IMR-90 (cell line): ENCODE data around the gene SLC6A7. TPM values are rescaled to one million over a fixed set of nuclear protein-coding genes. Genes with fewer than 3 reads are reported as not detected.
A peak's percentile ranks its signal among the peaks of the same experiment; 100 is the strongest.

Source experiments
- ATAC-seq: fragments of 200-7000 bp; cut with Tn5 transposase; 2 replicates; pipeline ENCODE4 v1.9.1; 2020; ENCODE audit warnings: low read depth, mild to moderate bottlenecking, moderate library complexity
- BruUV-seq: library from RNA; stranded (reverse); fragments of 400-500 nt; replicated peaks from 2 replicates; lab custom pipeline; 2021; lab: Mats Ljungman, UMichigan
- CTCF ChIA-PET: fragments of 300-600 bp; formaldehyde crosslinking; extraction: SDS; loops from one replicate; lab custom pipeline; 2021; ENCODE audit warnings: antibody characterized with exemption; lab: Yijun Ruan, JAX
- POLR2A ChIA-PET: fragments of 300-600 bp; sonication (Branson Sonifier 250); formaldehyde crosslinking; loops from one replicate; lab custom pipeline; 2022; ENCODE audit warnings: antibody characterized with exemption; ENCODE audit not compliant: unreplicated experiment; lab: Charles Lee
- DNase-seq: peaks from one replicate; pipeline ENCODE4 v3.0.0; 2013
- H2AFZ ChIP-seq: replicated peaks from 2 replicates; pipeline ENCODE3; 2013; ENCODE audit warnings: low read length, mild to moderate bottlenecking; ENCODE audit not compliant: poor library complexity
- H2AK5ac ChIP-seq: 2 replicates; pipeline ENCODE4 v1.6.1; 2013; ENCODE audit warnings: low read depth, low read length, inconsistent platforms
- H2AK9ac ChIP-seq: replicated peaks from 2 replicates; pipeline ENCODE3; 2013; ENCODE audit warnings: mild to moderate bottlenecking, low read depth, low read length, moderate library complexity; ENCODE audit not compliant: poor library complexity
- H2BK120ac ChIP-seq: 2 replicates; pipeline ENCODE4 v1.6.1; 2013; ENCODE audit warnings: low read depth, low read length, inconsistent platforms
- H2BK15ac ChIP-seq: 3 replicates; pipeline ENCODE4 v1.6.1; 2013; ENCODE audit warnings: low read depth, low read length, inconsistent platforms
- H2BK20ac ChIP-seq: 2 replicates; pipeline ENCODE4 v1.6.1; 2013; ENCODE audit warnings: low read depth, mild to moderate bottlenecking, inconsistent platforms, low read length, moderate library complexity
- H2BK5ac ChIP-seq: 2 replicates; pipeline ENCODE4 v1.6.1; 2013; ENCODE audit warnings: mild to moderate bottlenecking, low read depth, low read length, inconsistent platforms; ENCODE audit not compliant: poor library complexity, severe bottlenecking
- H3K14ac ChIP-seq: replicated peaks from 2 replicates; pipeline ENCODE4 v1.6.1; 2013; ENCODE audit warnings: low read depth, low read length, inconsistent platforms
- H3K18ac ChIP-seq: 2 replicates; pipeline ENCODE4 v1.6.1; 2013; ENCODE audit warnings: low read depth, low read length, control low read depth
- H3K23ac ChIP-seq: 2 replicates; pipeline ENCODE4 v1.6.1; 2013; ENCODE audit warnings: low read depth, low read length, inconsistent platforms
- H3K27ac ChIP-seq: 2 replicates; pipeline ENCODE4 v1.5.1; 2013; ENCODE audit warnings: mild to moderate bottlenecking, control low read depth, low read length; ENCODE audit not compliant: insufficient read depth
- H3K27me3 ChIP-seq: 2 replicates; pipeline ENCODE4 v1.6.1; 2013; ENCODE audit warnings: low read length; ENCODE audit not compliant: control insufficient read depth, insufficient read depth
- H3K36me3 ChIP-seq: 2 replicates; pipeline ENCODE4 v1.6.1; 2013; ENCODE audit warnings: low read length, mixed read lengths; ENCODE audit not compliant: control insufficient read depth, insufficient read depth
- H3K4ac ChIP-seq: 2 replicates; pipeline ENCODE4 v1.6.1; 2013; ENCODE audit warnings: low read depth, low read length, inconsistent platforms
- H3K4me1 ChIP-seq: 2 replicates; pipeline ENCODE4 v1.6.1; 2013; ENCODE audit warnings: low read length, mixed read lengths; ENCODE audit not compliant: control insufficient read depth, insufficient read depth
- H3K4me2 ChIP-seq: 2 replicates; pipeline ENCODE4 v1.6.1; 2013; ENCODE audit warnings: low read depth, mild to moderate bottlenecking, control low read depth, low read length, moderate library complexity
- H3K4me3 ChIP-seq: 2 replicates; pipeline ENCODE4 v1.5.1; 2013; ENCODE audit warnings: low read depth, mild to moderate bottlenecking, control low read depth, low read length, moderate library complexity; ENCODE audit not compliant: insufficient read depth
- H3K56ac ChIP-seq: 2 replicates; pipeline ENCODE4 v1.6.1; 2013; ENCODE audit warnings: low read length, inconsistent platforms; ENCODE audit not compliant: insufficient read depth; ENCODE audit errors: extremely low read depth
- H3K79me1 ChIP-seq, 2 experiments: 2 replicates each; pipeline ENCODE4 v1.6.1; 2013; ENCODE audit warnings: low read length in 2 of 2, inconsistent platforms in 1 of 2, low read depth in 1 of 2
- H3K9ac ChIP-seq: 2 replicates; pipeline ENCODE4 v1.6.1; 2013; ENCODE audit warnings: low read depth, low read length, control low read depth
- H3K9me1 ChIP-seq: 2 replicates; pipeline ENCODE4 v1.6.1; 2013; ENCODE audit warnings: low read length, inconsistent platforms; ENCODE audit not compliant: insufficient read depth
- H3K9me3 ChIP-seq: 2 replicates; pipeline ENCODE4 v1.6.1; 2013; ENCODE audit warnings: low read length; ENCODE audit not compliant: control insufficient read depth, insufficient read depth
- H4K20me1 ChIP-seq: 2 replicates; pipeline ENCODE4 v1.6.1; 2013; ENCODE audit warnings: low read length, inconsistent platforms; ENCODE audit not compliant: insufficient read depth
- H4K5ac ChIP-seq: 2 replicates; pipeline ENCODE4 v1.6.1; 2013; ENCODE audit warnings: mild to moderate bottlenecking, low read depth, low read length, control low read depth
- H4K8ac ChIP-seq, 2 experiments: 2 replicates each; pipeline ENCODE4 v1.6.1; 2013; ENCODE audit warnings: low read depth in 2 of 2, low read length in 2 of 2, control low read depth in 1 of 2, inconsistent platforms in 1 of 2
- H4K91ac ChIP-seq: 2 replicates; pipeline ENCODE4 v1.6.1; 2013; ENCODE audit warnings: low read depth, low read length, inconsistent platforms; ENCODE audit not compliant: insufficient read depth
- BHLHE40 ChIP-seq: fragments of 150-350 bp; IDR thresholded peaks from 2 replicates; pipeline ENCODE4 v1.6.1; 2016; ENCODE audit warnings: mild to moderate bottlenecking, low read depth, low read length
- CEBPB ChIP-seq: IDR thresholded peaks from 2 replicates; pipeline ENCODE4 v1.6.1; 2012; ENCODE audit warnings: low read depth, low read length, improper control_type of control experiment
- MAFK ChIP-seq: IDR thresholded peaks from 2 replicates; pipeline ENCODE4 v1.6.1; 2012; ENCODE audit warnings: low read depth, low read length, improper control_type of control experiment
- MXI1 ChIP-seq: IDR thresholded peaks from 2 replicates; pipeline ENCODE4 v1.6.1; 2012; ENCODE audit warnings: low read depth, mild to moderate bottlenecking, low read length, moderate library complexity, borderline replicate concordance
- NFE2L2 ChIP-seq: fragments of 150-350 bp; IDR thresholded peaks from 2 replicates; pipeline ENCODE4 v1.6.1; 2016; ENCODE audit warnings: low read depth, mild to moderate bottlenecking, low read length
- WGBS, 2 experiments: methylation state at CpG; one replicate each; pipeline versions ENCODE4 v1.1.5 to v1.1.7; 2013; ENCODE audit warnings: missing lambda C conversion rate in 2 of 2; ENCODE audit not compliant: insufficient read length in 1 of 2; ENCODE audit errors: extremely low coverage in 2 of 2; 5-methylcytosine and 5-hydroxymethylcytosine counted together
- dilution Hi-C: fragments of 300-500 bp; cut with HindIII; formaldehyde crosslinking; loops from one replicate; pipeline ENCODE4 v1.14.3; 2018; ENCODE audit warnings: low sequenced_read_pairs; ENCODE audit not compliant: unreplicated experiment
- in situ Hi-C: fragments of 300-500 bp; cut with MboI; formaldehyde crosslinking; loops from 3 replicates; pipeline ENCODE4 v1.14.3; 2019; ENCODE audit warnings: low sequenced_read_pairs, inconsistent platforms, mixed read lengths
- intact Hi-C: fragments of 100-400 bp; cut with micrococcal nuclease; formaldehyde crosslinking; loops from 2 replicates; pipeline ENCODE4 v1.10.0; 2022
- polyA plus RNA-seq, 3 experiments: library from polyadenylated mRNA; depleted of rRNA; stranded (reverse); fragments of >200 nt; gene quantifications; 2 replicates each; pipeline ENCODE4 v1.2.3, GENCODE V29; 2012; ENCODE audit warnings: low replicate concordance in 1 of 3
- total RNA-seq: library from RNA; depleted of rRNA; stranded (reverse); fragments of >200 nt; gene quantifications from 2 replicates; pipeline ENCODE4 v1.2.3, GENCODE V29; 2012

Gene SLC6A7
- total and polyA plus RNA-seq, 2 of the 4 experiments (the other 2 are of a cell fraction): under 0.01 TPM; not detected in 1

- POLR2A ChIA-PET: no interaction called here
- Histone ChIP-seq H4K8ac (peak overlapping the region in 1 of 2 experiments; percentile 50; a peak in 1 of 4 replicates), H2AK9ac (peak overlapping the region; percentile 60), H2BK5ac (no peak overlapping the region), H3K14ac (no peak overlapping the region), H4K5ac (no peak overlapping the region), H2AK5ac (peak overlapping the region; percentile 71), H3K23ac (no peak overlapping the region), H4K91ac (0 out of 2 replicates have a peak overlapping the region, but pooled peaks have one; percentile 77), H2BK20ac (no peak overlapping the region), H3K36me3 (no peaks in the 10 kb centered on the region), H3K4ac (no peak overlapping the region), H3K18ac (no peak overlapping the region), H3K27me3 (no peaks in the 10 kb centered on the region), H2BK15ac (no peak overlapping the region; the same call in 2 of the 3 replicates), H2AFZ (peak overlapping the region; percentile 79), H3K27ac (no peak overlapping the region), H3K79me1 (peaks cover 0 to 31% of the 10 kb centered on the region in 2 experiments; a peak in 2 of 4 replicates), H3K4me1 (peaks cover 26% of the 10 kb centered on the region), H2BK120ac (peak overlapping the region; percentile 85; the same call in 1 of the 2 replicates), H4K20me1 (no peaks in the 10 kb centered on the region), H3K56ac (no peak overlapping the region), H3K9ac (no peak overlapping the region), H3K4me2 (no peak overlapping the region), H3K9me3 (no peaks in the 10 kb centered on the region), H3K9me1 (peaks cover 30% of the 10 kb centered on the region), H3K4me3 (no peak overlapping the region)
- intact Hi-C loops (no loop called here), dilution Hi-C loops (no loop called here), in situ Hi-C loops (no loop called here)
- no TSS peak for BruUV-seq
- TF ChIP-seq NFE2L2: no peak
- no peak for TF ChIP-seq MXI1
- no peak for TF ChIP-seq MAFK
- no peak for TF ChIP-seq CEBPB
- no peak for TF ChIP-seq BHLHE40
- CTCF ChIA-PET: interaction anchor here (0.5 to 1.2 kb wide), 3 partner anchors 17 to 249 kb away, joined by 3 to 4 read pairs (median 3); no protein-coding TSS in a partner anchor
- no peak for DNase-seq
- WGBS, 2 experiments: 100% methylated on average over 1 of the region's 3 CpGs; no CpG with 5 or more reads in 1 of the 2 experiments
- ATAC-seq: no peak
Observed at GRCh38 chr5:150162142-150162513, 27.7 kb upstream of the SLC6A7 start.
